Gastrocnemius medialis (tissue), 4 donors: ENCODE results near the gene ITGA11.

Source experiments
- CTCF ChIP-seq, 5 experiments: fragments of 450-650 bp in 3 of 5; fragments of 200-600 bp in 2 of 5; sonication (generic) in 2 of 5; IDR thresholded peaks in 4 of 5; conservative IDR thresholded peaks in 1 of 5; 1 replicate in 4 of 5; 2 replicates in 1 of 5; pipeline ENCODE4 v1.5.1; 2016 to 2019; ENCODE audit warnings: antibody characterized with exemption in 5 of 5, mild to moderate bottlenecking in 3 of 5, moderate library complexity in 3 of 5
- POLR2A ChIP-seq, 2 donors: fragments of 450-650 bp; IDR thresholded peaks; one replicate each; pipeline ENCODE4 v1.6.1; 2017; ENCODE audit warnings: antibody characterized with exemption in 2 of 2, mild to moderate bottlenecking in 2 of 2, moderate library complexity in 2 of 2

DNA sequence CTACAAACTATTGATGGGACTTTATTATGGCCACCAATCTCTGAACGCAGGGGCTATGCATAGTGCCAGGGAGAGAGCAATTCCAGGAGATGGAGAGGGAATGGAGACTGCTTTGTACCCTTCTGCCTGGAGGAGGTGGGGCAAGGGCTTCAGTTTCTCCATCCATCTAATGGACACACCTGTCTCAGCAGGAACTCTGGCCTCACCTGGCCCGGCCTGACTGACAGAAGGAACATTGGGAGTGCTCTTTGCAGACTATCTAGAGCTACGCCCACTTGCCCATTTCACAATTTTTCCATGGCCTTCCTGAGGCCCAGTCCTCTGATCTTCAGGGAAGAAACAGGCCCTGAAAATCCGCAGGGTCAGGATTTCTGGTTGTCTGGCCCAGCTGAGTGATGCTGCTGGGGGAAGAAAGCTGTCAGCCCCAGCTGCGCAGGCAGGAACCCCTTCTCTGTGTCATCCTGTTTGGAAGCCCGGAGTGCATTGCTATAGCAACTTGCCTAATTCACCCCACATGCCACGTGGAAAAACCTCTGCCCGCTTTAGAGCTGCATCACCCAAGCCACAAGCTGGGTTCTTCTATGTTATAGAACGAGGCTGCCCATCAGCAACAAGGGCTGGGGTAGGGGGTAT is 6.4 kb downstream of the ITGA11 start:
- TF ChIP-seq POLR2A (IDR thresholded peaks at IDR 0.05) (no peak), CTCF (IDR thresholded peaks at IDR 0.05 in 4 of 5, conservative IDR thresholded peaks at IDR 0.05 in 1 of 5) (no peak)
